Neuronal stem cell (in vitro differentiated cells): ENCODE results near the gene GLT1D1.
A peak's percentile ranks its signal among the peaks of the same experiment; 100 is the strongest.
"Not testable (repeated sequence)": the region's sequence is repeated elsewhere in the genome, so short reads cannot be mapped to it uniquely, and the experiment has no call there.

Source experiments
- DNase-seq: peaks from one replicate; pipeline ENCODE4 v3.0.0-alpha.2; 2013; ENCODE audit warnings: low spot score
- H2AFZ ChIP-seq: one replicate; pipeline ENCODE4 v1.6.1; 2013; ENCODE audit warnings: mild to moderate bottlenecking, low read length, inconsistent platforms
- H2AK5ac ChIP-seq: 2 replicates; pipeline ENCODE4 v1.6.1; 2013; ENCODE audit warnings: low read depth, mild to moderate bottlenecking, inconsistent platforms, low read length, moderate library complexity, mixed read lengths
- H2BK120ac ChIP-seq: 2 replicates; pipeline ENCODE4 v1.6.1; 2013; ENCODE audit warnings: low read depth, mild to moderate bottlenecking, inconsistent platforms, low read length, moderate library complexity, mixed read lengths
- H2BK12ac ChIP-seq: one replicate; pipeline ENCODE4 v1.6.1; 2013; ENCODE audit warnings: low read length, inconsistent platforms
- H2BK15ac ChIP-seq: 2 replicates; pipeline ENCODE4 v1.6.1; 2013; ENCODE audit warnings: mild to moderate bottlenecking, low read length, inconsistent platforms, mixed read lengths
- H2BK5ac ChIP-seq: one replicate; pipeline ENCODE4 v1.6.1; 2013; ENCODE audit warnings: inconsistent platforms, mild to moderate bottlenecking, low read length, moderate library complexity
- H3K14ac ChIP-seq: one replicate; pipeline ENCODE4 v1.6.1; 2013; ENCODE audit warnings: low read length, inconsistent platforms
- H3K18ac ChIP-seq: 2 replicates; pipeline ENCODE4 v1.6.1; 2013; ENCODE audit warnings: low read length, inconsistent platforms
- H3K23ac ChIP-seq: 2 replicates; pipeline ENCODE4 v1.6.1; 2013; ENCODE audit warnings: low read depth, mild to moderate bottlenecking, mixed read lengths, low read length, inconsistent platforms; ENCODE audit not compliant: poor library complexity
- H3K27ac ChIP-seq: replicated peaks from 3 replicates; pipeline ENCODE4 v1.5.1; 2013; ENCODE audit warnings: low read length, inconsistent platforms
- H3K27me3 ChIP-seq, 3 experiments: 2 replicates each; pipeline ENCODE4 v1.6.1; 2013; ENCODE audit warnings: low read length in 3 of 3, mild to moderate bottlenecking in 2 of 3, inconsistent platforms in 1 of 3, low read depth in 1 of 3, mixed read lengths in 1 of 3, moderate library complexity in 1 of 3; ENCODE audit not compliant: control insufficient read depth in 3 of 3, insufficient read depth in 3 of 3
- H3K36me3 ChIP-seq, 2 donors: replicated peaks in 1 of 2; 2 replicates each; pipeline ENCODE4 v1.6.1; 2013; ENCODE audit warnings: low read length in 2 of 2; ENCODE audit not compliant: control insufficient read depth in 2 of 2, insufficient read depth in 2 of 2
- H3K4ac ChIP-seq: 2 replicates; pipeline ENCODE4 v1.6.1; 2013; ENCODE audit warnings: inconsistent platforms, mild to moderate bottlenecking, low read length, moderate library complexity
- H3K4me1 ChIP-seq, 2 donors: 1 replicate in 1 of 2; 2 replicates in 1 of 2; pipeline ENCODE4 v1.6.1; 2013; ENCODE audit warnings: low read length in 2 of 2, low read depth in 1 of 2; ENCODE audit not compliant: control insufficient read depth in 2 of 2, insufficient read depth in 1 of 2
- H3K4me2 ChIP-seq: one replicate; pipeline ENCODE4 v1.6.1; 2013; ENCODE audit warnings: mild to moderate bottlenecking, low read length, inconsistent platforms; ENCODE audit not compliant: insufficient read depth, poor library complexity, severe bottlenecking
- H3K4me3 ChIP-seq, 2 donors: 2 replicates each; pipeline ENCODE4 v1.5.1; 2013; ENCODE audit warnings: low read length in 2 of 2, mild to moderate bottlenecking in 2 of 2, inconsistent platforms in 1 of 2, moderate library complexity in 1 of 2
- H3K79me1 ChIP-seq: one replicate; pipeline ENCODE4 v1.6.1; 2013; ENCODE audit warnings: low read depth, mild to moderate bottlenecking, inconsistent platforms, low read length, moderate library complexity
- H3K9ac ChIP-seq: one replicate; pipeline ENCODE4 v1.6.1; 2013; ENCODE audit warnings: mild to moderate bottlenecking, low read depth, low read length, inconsistent platforms; ENCODE audit not compliant: poor library complexity
- H3K9me3 ChIP-seq, 2 donors: replicated peaks in 1 of 2; 2 replicates each; pipeline versions ENCODE3 to v1.6.1; 2013; ENCODE audit warnings: low read length in 2 of 2, mild to moderate bottlenecking in 2 of 2, inconsistent platforms in 1 of 2, low read depth in 1 of 2, mixed read lengths in 1 of 2, moderate library complexity in 1 of 2; ENCODE audit not compliant: control insufficient read depth in 2 of 2, insufficient read depth in 1 of 2
- H4K8ac ChIP-seq: one replicate; pipeline ENCODE4 v1.6.1; 2013; ENCODE audit warnings: low read depth, mild to moderate bottlenecking, inconsistent platforms, low read length, moderate library complexity
- H4K91ac ChIP-seq: one replicate; pipeline ENCODE4 v1.6.1; 2013; ENCODE audit warnings: low read length, low read depth, mild to moderate bottlenecking, inconsistent platforms; ENCODE audit not compliant: poor library complexity
- WGBS, 2 donors: extraction: QIAGEN DNeasy Blood & Tissue Kit; methylation state at CpG; one replicate each; pipeline ENCODE4 v1.1.7; 2013; ENCODE audit warnings: missing lambda C conversion rate in 2 of 2, mixed read lengths in 1 of 2; ENCODE audit not compliant: insufficient read length in 2 of 2, insufficient replicate concordance in 1 of 2; ENCODE audit errors: extremely low coverage in 2 of 2; 5-methylcytosine and 5-hydroxymethylcytosine counted together

The GLT1D1 gene

GRCh38 chr12:128849806-128850205 lies 3.5 kb upstream of the GLT1D1 start:
- WGBS, 2 donors: no CpG with 5 or more reads among the region's 6 CpGs
- DNase-seq, H4K91ac ChIP-seq, H3K27ac ChIP-seq, H3K23ac ChIP-seq, H2BK120ac ChIP-seq, H3K9me3 ChIP-seq, H3K4me3 ChIP-seq, H3K79me1 ChIP-seq, H2AK5ac ChIP-seq, H3K14ac ChIP-seq, H3K4me1 ChIP-seq, H3K36me3 ChIP-seq, H3K4ac ChIP-seq, H3K18ac ChIP-seq, H2BK15ac ChIP-seq, H3K9ac ChIP-seq, H2AFZ ChIP-seq, H3K4me2 ChIP-seq, H4K8ac ChIP-seq, H2BK12ac ChIP-seq, H2BK5ac ChIP-seq: not testable (repeated sequence)
- H3K27me3 ChIP-seq: peaks cover 0 to 15% (median 7%) of the 10 kb centered on the region in 3 experiments

DNA sequence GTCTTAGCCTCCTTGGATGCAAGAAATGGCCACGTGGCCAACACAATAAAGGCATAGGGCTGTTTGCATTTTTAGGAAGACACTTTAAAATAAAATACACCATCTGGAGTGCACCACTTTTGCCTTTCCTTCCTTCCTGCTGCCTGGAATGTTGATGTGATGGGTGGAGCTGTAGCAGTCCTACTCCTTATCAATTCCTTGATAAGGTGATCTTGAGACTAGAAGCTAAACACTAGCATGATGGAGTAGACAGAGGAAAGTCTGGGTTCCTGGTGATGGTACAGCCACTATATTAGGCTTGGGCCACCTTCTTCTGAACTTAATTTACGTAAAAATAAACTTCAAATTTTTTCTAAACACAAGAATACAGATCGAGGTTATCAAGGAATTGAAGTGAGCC lies 2.9 kb upstream of the GLT1D1 start:
- Histone ChIP-seq H2BK12ac (no peak overlapping the region), H3K9me3 (no peaks in the 10 kb centered on the region), H2AK5ac (no peak overlapping the region), H3K14ac (no peak overlapping the region), H3K27me3 (peaks cover 0 to 16% (median 7%) of the 10 kb centered on the region in 3 experiments), H4K8ac (no peak overlapping the region), H2BK15ac (no peak overlapping the region), H3K4me1 (no peaks in the 10 kb centered on the region), H3K4me2 (no peak overlapping the region), H3K9ac (no peak overlapping the region), H4K91ac (no peak overlapping the region), H2BK120ac (no peak overlapping the region), H3K18ac (no peak overlapping the region), H2BK5ac (no peak overlapping the region), H2AFZ (no peak overlapping the region), H3K4ac (no peak overlapping the region), H3K79me1 (no peaks in the 10 kb centered on the region), H3K4me3 (no peak overlapping the region), H3K36me3 (no peaks in the 10 kb centered on the region), H3K23ac (no peak overlapping the region), H3K27ac (no peak overlapping the region)
- no CpG with 5 or more reads among the region's 3 CpGs for WGBS, 2 donors
- DNase-seq: no peak

DNA sequence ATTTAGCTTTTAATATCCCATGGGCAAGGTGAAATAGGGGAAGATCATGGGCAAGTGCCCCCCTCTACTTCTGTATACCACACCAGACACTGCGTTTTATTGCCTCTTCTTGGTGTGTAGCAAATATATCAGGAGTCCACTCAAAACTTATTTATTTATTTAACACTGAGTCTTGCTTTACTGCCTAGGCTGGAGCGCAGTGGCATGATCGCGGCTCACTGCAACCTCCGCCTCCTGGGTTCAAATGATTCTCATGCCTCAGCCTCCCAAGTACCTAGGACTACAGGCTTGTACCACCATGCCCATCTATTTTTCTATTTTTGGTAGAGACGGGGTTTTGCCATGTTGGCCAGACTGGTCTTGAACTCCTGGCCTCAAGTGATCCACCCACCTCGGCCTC lies 1.8 kb upstream of the GLT1D1 start:
- not testable (repeated sequence) for H2BK12ac ChIP-seq, H2BK5ac ChIP-seq, DNase-seq, H2AFZ ChIP-seq, H3K4me2 ChIP-seq, H4K8ac ChIP-seq, H3K4ac ChIP-seq, H4K91ac ChIP-seq, H3K18ac ChIP-seq, H3K27ac ChIP-seq, H3K4me1 ChIP-seq, H2AK5ac ChIP-seq, H3K36me3 ChIP-seq, H2BK120ac ChIP-seq, H3K4me3 ChIP-seq, H3K23ac ChIP-seq, H3K9ac ChIP-seq, H3K9me3 ChIP-seq, H3K79me1 ChIP-seq, H2BK15ac ChIP-seq, H3K14ac ChIP-seq
- peaks cover 0 to 16% (median 7%) of the 10 kb centered on the region in 3 experiments for H3K27me3 ChIP-seq
- WGBS, 2 donors: no CpG with 5 or more reads among the region's 7 CpGs

DNA sequence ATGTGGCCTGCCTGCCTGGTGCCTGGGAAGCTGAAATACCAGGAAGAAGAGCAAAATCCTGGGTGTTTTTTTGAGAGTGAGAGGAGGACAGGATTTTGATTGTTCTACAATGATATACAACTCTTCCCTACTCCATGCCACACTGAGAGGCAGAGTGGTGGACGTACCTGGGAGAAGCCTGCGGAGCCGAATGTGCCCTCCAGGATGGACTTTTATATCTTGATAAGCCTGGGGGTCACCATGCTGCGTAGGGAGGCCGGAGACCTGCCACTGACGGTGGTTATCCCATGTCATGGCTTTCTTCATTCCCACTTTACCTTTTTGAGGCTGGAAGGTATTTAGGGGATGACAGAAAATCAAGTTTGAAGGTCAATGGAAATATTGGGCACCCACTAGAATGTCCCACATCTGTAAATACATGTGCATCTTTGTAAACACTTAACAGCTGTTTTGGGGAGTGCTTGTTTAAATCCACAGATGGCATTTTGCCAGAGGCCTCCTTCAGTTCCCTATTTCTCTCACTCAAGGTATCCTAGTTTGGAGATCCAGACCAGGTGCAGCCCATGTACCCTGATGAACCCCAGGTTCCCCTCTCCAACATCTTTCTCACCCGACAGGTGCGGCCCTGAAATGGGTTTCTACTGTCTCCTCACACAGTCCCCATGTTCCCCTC lies 1.1 kb upstream of the GLT1D1 start:
- Histone ChIP-seq H3K27me3 (peaks cover 0 to 16% (median 7%) of the 10 kb centered on the region in 3 experiments), H3K4me1 (no peaks in the 10 kb centered on the region), H3K9ac (no peak overlapping the region), H3K36me3 (no peaks in the 10 kb centered on the region), H2BK120ac (no peak overlapping the region), H4K91ac (no peak overlapping the region), H2AK5ac (peak overlapping the region; percentile 97), H3K79me1 (no peaks in the 10 kb centered on the region), H3K4ac (no peak overlapping the region), H2BK15ac (no peak overlapping the region), H3K18ac (no peak overlapping the region), H4K8ac (no peak overlapping the region), H3K27ac (no peak overlapping the region), H3K9me3 (no peaks in the 10 kb centered on the region), H3K23ac (no peak overlapping the region), H2AFZ (no peak overlapping the region), H3K4me3 (no peak overlapping the region), H2BK12ac (no peak overlapping the region), H3K4me2 (no peak overlapping the region), H3K14ac (no peak overlapping the region), H2BK5ac (no peak overlapping the region)
- DNase-seq: no peak
- no CpG with 5 or more reads among the region's 8 CpGs for WGBS, 2 donors
